Fibroblast of the conjunctiva (primary cell): Measurements from ENCODE around the gene PTPRD.

Experiments
- DNase-seq: peaks from one replicate; pipeline ENCODE4 v3.0.0-alpha.2; 2010; ENCODE audit warnings: low read depth

PTPRD gene

DNA sequence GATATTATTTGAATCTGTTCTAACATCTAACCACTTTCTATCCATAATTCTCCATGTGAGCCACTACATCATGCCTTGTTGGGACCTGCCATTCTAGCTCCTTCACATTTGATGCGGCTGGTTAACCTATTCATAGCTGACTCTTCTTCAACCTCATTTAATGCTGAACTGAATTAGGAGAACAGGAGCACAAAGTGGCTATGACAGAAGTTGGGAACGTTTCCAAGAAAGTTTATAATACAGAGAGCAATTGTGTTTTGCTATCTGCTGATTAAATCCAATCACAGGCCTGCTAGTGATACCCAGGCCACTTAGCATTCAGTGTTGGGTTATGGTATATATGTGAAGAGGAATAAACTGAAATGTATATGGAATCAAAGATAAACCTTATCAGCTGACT, 440.3 kb downstream of the PTPRD start:
- no peak for DNase-seq

GRCh38 chr9:10168241-10168640, 444.6 kb downstream of the PTPRD start:
- DNase-seq, result no peak

DNA sequence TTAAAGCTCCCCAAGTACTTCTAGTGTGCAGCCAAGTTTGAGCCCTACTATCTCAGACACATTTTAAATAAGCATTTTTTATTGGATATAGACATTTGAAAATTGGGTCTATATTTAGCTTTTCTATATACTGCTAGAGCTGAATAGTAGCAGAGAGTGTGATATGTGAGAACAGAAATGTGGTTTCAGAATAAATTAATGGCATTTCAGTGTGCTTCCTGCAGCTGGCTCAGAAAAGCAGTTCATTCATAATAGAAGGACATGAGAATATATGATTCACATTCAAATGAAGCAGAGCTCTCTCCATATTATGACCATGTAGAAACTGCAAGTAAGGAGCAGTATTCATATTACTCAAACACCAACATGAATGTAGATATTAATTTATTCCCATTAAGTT, 464.0 kb downstream of the PTPRD start:
- DNase-seq, result no peak

DNA sequence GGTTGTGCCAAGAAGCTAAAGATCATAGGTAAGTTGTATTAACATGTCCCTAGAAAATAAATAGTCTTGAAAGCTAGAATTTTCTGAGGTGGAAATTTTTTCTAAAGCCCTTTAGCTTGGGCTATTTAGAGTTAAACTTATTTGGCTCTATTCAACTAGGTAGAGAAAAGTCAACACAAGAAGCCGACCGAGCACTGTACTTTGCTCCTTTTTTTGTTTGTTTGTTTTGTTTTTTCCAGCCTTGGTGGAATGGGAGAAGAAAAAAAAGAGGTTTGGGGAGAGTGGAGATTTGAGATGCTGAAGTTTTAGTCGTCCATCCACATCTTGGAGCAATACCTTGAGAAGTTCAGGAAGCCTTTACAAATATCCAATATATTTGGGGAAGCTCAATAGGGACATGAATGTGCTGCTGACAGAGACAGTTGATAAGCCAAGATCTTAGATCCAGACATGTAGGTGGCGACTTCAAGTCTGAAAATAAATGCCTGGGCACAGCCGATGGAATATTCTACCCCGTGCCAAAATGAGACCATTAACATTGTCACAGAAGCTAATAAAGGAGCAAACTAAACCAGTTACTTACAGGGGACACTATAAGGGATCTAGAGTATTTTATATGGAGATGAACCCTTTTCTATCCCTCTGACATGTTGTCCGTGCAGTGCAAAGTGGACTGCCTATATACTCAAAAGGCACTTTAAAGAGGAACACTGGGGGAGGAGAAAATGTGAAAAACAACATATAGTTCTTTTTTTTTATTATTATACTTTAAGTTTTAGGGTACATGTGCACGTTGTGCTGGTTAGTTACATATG, 466.1 kb downstream of the PTPRD start:
- DNase-seq, result no peak

DNA sequence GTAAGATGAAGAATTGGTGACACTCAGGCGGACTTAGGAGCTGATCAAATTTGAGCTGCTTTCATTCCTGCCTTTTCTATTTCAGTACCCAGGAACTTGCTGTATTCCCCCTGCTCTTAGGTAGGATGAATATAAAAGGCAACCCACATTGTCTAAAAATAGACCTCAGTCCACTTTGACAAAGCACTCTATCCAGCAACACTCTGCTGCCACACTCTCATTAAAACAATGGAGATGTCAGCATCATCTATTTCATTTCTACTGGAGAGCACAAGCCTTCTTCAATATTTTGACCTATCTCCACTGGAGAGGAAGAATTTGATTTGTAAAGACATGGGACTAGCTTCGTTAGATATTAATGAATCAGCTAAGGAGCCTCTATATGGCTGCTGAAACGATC, 468.4 kb downstream of the PTPRD start:
- DNase-seq, result no peak

DNA sequence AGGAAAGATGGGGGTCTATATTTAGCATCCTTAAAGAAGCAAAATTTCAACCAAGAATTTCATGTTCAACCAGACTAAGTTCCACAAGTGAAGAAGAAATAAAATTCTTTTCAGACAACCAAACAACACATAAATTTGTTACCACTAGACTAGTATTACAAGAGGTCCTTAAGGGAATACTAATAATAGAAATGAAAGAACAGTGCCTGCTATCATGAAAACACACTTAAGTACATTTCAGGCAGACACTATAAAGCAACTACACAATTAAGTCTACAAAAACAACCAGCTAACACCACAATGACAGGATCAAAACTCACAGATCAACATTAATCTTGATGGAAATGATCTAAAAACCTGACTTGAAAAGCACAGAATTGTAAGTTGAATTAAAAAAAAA, 477.2 kb downstream of the PTPRD start:
- DNase-seq, result no peak

DNA sequence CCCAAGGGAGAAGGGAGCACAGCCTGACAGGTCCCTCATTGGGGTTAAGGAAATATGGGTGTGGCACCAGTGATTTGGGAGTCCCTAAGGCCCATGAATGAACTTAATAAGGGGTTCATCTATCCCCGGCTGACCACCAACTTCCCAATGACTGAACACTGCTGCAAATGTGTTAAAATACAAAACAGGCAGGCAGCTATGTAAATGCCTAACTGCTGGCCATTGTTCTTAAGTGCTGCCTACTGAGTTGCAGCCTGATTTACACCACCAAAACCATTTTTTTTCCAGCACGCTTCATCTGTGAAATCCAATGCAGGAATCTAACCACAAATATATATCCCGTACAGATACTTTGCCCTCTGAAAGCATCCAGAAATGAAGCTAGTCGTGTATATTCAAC, 478.5 kb downstream of the PTPRD start:
- DNase-seq, result no peak

DNA sequence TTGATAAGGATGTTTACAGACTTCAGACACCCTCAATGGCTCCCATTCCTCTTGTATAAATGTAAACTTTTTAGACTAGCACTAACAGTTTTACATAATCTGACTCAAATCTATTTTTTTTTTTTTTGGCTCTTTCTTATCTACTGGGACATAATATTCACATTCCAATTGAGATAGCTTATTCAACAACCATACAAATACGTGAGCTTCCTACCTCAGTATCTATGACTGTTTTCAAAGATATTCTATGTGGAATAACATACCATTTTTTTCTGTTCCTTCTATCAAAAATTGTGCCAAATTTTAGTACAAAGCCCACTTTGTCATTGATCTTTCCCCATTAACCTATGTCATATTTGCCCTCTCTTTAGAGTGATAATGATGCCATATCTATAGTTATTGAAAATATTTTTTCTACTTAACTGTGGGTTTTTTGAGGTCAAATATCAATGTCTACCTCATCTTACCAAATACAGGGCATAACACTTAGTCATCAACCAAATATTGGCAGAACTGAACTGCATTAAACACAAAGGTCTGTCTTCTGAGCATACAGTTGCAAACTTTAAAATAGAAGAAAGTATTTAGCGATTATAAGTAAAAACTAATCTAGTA, 482.6 kb downstream of the PTPRD start:
- DNase-seq, result no peak

- no peak for DNase-seq
Measured at GRCh38 chr9:10127867-10128266, 484.9 kb downstream of the PTPRD start.

DNA sequence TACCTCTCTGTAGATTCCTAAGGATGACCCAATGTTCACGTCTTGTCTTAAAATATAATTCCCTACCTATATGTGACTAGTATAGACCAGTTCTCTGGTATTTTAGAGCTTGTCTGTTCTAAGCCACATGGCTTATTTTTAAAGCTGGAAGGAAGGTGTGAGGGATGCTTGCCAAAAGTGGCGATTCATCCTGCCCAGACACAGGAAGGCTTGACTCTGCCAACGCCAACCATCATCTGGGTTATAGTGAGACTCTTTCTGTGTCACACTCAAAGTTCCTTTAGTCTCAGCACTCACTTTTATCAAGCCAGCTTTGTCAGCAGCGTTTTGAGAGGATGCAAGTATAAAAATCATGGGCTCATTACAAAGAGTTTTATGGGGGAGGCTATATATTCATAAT, 500.0 kb downstream of the PTPRD start:
- DNase-seq, result no peak

DNA sequence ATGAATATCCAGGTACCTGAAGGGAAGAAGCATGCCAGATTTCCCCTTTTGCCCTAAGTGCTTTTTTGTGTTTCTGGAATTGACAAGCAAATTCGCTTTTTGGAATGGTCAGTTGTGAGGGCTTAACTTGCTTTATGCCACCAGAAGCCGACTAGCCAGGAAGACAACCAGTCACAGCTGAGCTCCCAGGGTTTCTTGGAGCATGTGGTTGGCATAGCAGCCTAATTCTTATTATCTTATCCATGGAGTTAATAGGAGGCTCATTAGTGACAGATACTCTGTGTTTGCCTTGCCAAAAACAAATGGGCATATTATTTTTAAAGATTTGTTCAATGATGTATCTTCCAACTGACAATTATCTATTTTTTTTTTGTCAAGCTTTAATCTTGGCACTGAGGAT, 500.7 kb downstream of the PTPRD start:
- no peak for DNase-seq

DNA sequence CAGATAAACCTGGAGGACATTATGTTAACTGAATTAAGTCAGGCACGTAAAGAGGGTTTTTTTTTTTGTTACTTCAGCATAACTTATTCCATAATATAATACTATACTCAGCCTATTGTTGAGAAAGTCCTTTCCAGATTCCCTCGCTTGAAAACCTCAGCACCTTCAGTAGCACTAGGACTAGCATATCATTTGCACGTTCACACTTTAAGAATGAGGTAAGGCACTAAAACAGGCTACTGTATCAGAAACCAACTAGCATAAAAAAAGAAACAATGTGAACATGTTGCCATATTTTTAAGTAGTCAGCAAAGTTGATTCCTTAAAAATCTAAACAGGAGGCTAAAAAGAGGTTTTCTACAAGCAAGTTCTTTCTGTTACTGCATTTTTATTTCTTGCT, 504.0 kb downstream of the PTPRD start:
- DNase-seq, result no peak

DNA sequence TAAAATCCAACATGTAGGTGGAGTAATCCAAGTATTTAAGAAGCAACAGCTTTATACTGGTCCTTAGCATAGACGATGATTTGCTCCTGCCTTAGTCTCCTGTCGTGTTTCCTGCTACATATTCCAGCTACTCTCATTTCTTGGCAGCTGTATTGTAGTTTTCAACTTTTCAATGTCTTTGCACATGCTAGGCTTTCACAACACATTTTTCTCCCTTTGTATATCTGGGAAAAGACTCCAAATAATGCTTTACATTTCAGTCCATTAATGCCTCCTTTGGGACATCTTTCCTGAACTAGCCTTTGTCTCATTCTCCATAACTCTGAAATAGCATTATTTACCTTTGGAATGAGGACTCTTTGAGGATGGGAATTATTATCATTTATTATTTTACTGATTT, 508.0 kb downstream of the PTPRD start:
- no peak for DNase-seq

DNA sequence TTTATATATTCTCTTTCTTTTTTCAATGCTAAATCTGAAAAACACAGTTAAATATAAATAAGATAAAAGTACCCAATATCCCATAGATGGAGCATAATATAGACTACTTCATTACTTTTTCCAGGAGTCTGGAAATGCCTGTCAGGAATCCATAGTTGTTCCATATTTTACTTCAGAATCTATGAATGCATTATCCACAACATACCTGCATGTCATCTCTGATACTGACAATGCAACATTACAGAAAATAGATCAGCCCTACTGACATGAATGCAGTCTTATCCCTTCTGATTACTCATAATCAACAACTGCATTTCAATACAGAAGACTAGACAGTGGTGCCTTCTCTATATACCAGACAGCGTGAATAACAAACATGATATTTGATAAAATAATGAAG, 517.6 kb downstream of the PTPRD start:
- no peak for DNase-seq

DNA sequence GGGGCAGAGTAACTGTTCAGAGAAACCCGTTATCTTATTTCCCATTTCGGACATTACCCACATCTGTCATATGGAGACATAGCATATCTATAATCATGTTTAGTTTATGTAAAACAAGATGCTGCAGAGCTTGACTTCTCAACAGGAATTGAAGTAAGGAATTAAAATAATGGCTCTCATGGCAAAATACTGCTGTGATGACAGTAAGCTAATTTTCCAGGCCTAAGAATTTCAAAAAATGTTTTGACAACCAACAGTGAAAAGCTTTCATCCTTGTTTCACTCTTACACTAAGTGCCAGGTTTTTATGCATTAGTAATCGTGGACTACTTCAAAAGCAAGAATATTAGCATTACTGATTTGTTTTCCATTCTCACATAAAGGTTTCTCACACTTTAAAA, 518.2 kb downstream of the PTPRD start:
- no peak for DNase-seq

GRCh38 chr9:10080012-10080411, 532.8 kb downstream of the PTPRD start:
- DNase-seq, result no peak

DNA sequence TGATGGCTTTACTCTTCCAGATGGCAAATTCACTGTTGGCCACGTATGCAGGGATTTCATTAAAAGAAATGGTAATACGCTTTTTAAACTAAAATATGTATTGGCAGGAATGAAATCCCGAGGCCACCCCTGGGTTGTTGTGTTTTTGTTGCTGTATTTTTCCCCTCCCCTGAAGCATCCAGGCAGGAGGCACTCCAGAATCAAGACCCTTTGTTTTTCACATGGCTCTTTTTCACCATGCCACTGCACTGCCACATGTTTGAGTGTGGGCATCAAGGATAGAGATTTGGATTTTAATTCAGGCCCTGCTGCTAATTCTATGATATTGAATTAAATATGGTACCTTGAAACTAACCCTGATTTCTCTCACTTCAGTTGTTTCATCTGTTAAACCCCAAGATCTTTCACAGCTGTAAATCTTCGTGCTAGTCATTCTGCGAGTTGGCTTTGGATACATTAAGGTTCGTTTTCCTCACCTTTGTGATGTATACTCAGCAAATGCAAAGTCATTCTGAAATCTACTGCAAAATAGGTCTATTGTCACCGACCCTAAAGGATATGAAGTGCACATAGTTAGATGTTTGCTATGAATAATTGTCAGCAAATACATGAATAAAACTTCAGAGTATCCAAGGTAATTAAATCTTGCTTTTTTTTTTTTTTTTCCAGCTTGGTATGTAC, 533.4 kb downstream of the PTPRD start:
- no peak for DNase-seq

GRCh38 chr9:10071579-10071978, 541.2 kb downstream of the PTPRD start:
- DNase-seq, result no peak

- DNase-seq, result no peak
Measured at GRCh38 chr9:10062629-10063395, 550.0 kb downstream of the PTPRD start.

GRCh38 chr9:10059044-10059443, 553.8 kb downstream of the PTPRD start:
- DNase-seq, result peak; percentile 47

- no peak for DNase-seq
Measured at GRCh38 chr9:10055886-10056395, 556.9 kb downstream of the PTPRD start.

DNA sequence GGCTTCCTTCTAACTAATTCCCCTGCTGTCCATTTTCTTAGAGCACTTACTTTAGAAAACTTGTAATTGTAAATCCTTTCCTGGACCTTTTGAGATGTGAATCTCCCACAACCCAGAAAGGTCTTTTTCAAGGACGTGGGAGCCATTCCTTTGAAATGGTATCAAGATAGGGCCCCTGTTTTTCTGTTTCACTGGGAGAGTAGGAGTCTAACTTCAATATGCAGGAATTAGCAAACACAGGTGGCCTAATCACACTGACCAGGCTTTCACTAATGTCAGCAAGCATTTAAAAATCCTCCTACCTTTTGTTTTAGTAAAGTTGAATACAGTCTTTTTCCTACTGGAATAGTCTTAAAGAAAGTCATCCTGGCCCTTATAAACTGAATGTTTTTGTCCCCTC, 558.3 kb downstream of the PTPRD start:
- DNase-seq, result no peak
